SK-N-SH (cell line): ENCODE data around the gene XCL1.

Experiments
- CTCF ChIP-seq: fragments of 200-600 bp; sonication (generic); IDR thresholded peaks from 2 replicates; pipeline ENCODE4 v1.6.1; 2017; ENCODE audit warnings: antibody characterized with exemption, mild to moderate bottlenecking, moderate library complexity
- EZH2phosphoT487 ChIP-seq: fragments of 200-600 bp; sonication (generic); IDR thresholded peaks from 2 replicates; pipeline ENCODE4 v1.6.1; 2017; ENCODE audit warnings: low read depth, mixed run types, mild to moderate bottlenecking, antibody characterized with exemption, moderate library complexity, borderline replicate concordance
- FOXM1 ChIP-seq: IDR thresholded peaks from 2 replicates; pipeline ENCODE4 v1.4.0; 2012; ENCODE audit warnings: low read depth, mild to moderate bottlenecking
- GATA2 ChIP-seq: sonication (generic); formaldehyde crosslinking; IDR thresholded peaks from 2 replicates; pipeline ENCODE4 v1.5.0; 2020; ENCODE audit warnings: mild to moderate bottlenecking, missing genetic modification reagents
- IRF3 ChIP-seq: fragments of 150-350 bp; IDR thresholded peaks from 2 replicates; pipeline ENCODE4 v1.6.1; 2016; ENCODE audit warnings: mild to moderate bottlenecking, low read depth, low read length
- JUND ChIP-seq: IDR thresholded peaks from 2 replicates; pipeline ENCODE4 v1.4.0; 2012
- MAX ChIP-seq: IDR thresholded peaks from 2 replicates; pipeline ENCODE4 v1.4.0; 2012; ENCODE audit warnings: low read depth
- MEF2A ChIP-seq: IDR thresholded peaks from 2 replicates; pipeline ENCODE4 v1.4.0; 2012; ENCODE audit warnings: low read depth, borderline replicate concordance
- PBX3 ChIP-seq: IDR thresholded peaks from 2 replicates; pipeline ENCODE4; 2012
- POLR2AphosphoS5 ChIP-seq: IDR thresholded peaks from 2 replicates; pipeline ENCODE4 v1.6.1; 2012; ENCODE audit warnings: low read depth, low read length
- REST ChIP-seq: IDR thresholded peaks from 2 replicates; pipeline ENCODE4 v1.6.1; 2012; ENCODE audit warnings: mild to moderate bottlenecking, low read depth, low read length, moderate library complexity
- USF1 ChIP-seq: IDR thresholded peaks from 2 replicates; pipeline ENCODE4 v1.4.0; 2012; ENCODE audit warnings: low read depth, borderline replicate concordance
- USF2 ChIP-seq: fragments of 150-350 bp; IDR thresholded peaks from 2 replicates; pipeline ENCODE4 v1.6.1; 2017; ENCODE audit warnings: antibody characterized with exemption, low read length, low read depth, borderline replicate concordance
- ZBTB33 ChIP-seq: IDR thresholded peaks from 2 replicates; pipeline ENCODE4 v1.4.0; 2012; ENCODE audit warnings: low read depth, borderline replicate concordance

- TF ChIP-seq CTCF: no peak
- TF ChIP-seq MAX: no peak
- no peak for TF ChIP-seq ZBTB33
- no peak for TF ChIP-seq EZH2phosphoT487
- no peak for TF ChIP-seq REST
- TF ChIP-seq USF1: no peak
- no peak for TF ChIP-seq IRF3
- no peak for TF ChIP-seq PBX3
- no peak for TF ChIP-seq USF2
- no peak for TF ChIP-seq POLR2AphosphoS5
- TF ChIP-seq MEF2A: no peak
- TF ChIP-seq FOXM1: no peak
- TF ChIP-seq GATA2 (CRISPR knock-in tag): no peak
- no peak for TF ChIP-seq JUND
Measured at GRCh38 chr1:168531615-168532345, 44.6 kb upstream of the XCL1 start.
